Measurements from ENCODE around the gene CIB4.
A peak's percentile ranks its signal among the peaks of the same experiment; 100 is the strongest.

CIB4 gene

GRCh38 chr2:26610504-26611335, 30.4 kb downstream of the CIB4 start:
- Histone ChIP-seq H3K27me3 (no peaks in the 10 kb centered on the region), H3K36me3 (no peaks in the 10 kb centered on the region), H3K27ac (no peak overlapping the region), H3K4me1 (peaks cover 0 to 49% (median 34%) of the 10 kb centered on the region in 4 donors), H3K4me3 (no peak overlapping the region), H3K9me3 (no peaks in the 10 kb centered on the region)
- TF ChIP-seq CTCF (IDR thresholded peaks at IDR 0.05): no peak
- intact Hi-C loops (cut with DNase I; ENCODE audit: low total_unique reads): no loop called here
- DNase-seq: no peak

GRCh38 chr2:26609839-26610277, 31.3 kb downstream of the CIB4 start:
- Histone ChIP-seq H3K4me3 (no peak overlapping the region), H3K9me3 (no peaks in the 10 kb centered on the region), H3K4me1 (peaks cover 0 to 40% (median 26%) of the 10 kb centered on the region in 4 donors), H3K27me3 (no peaks in the 10 kb centered on the region), H3K36me3 (no peaks in the 10 kb centered on the region), H3K27ac (no peak overlapping the region)
- intact Hi-C loops (cut with DNase I; ENCODE audit: low total_unique reads): no loop called here
- TF ChIP-seq CTCF (IDR thresholded peaks at IDR 0.05): no peak
- DNase-seq: peak in 1 of 2 donors; percentile 39

- peak in 1 of 2 donors; percentile 34 for DNase-seq
- Histone ChIP-seq H3K4me1 (peaks cover 0 to 34% (median 20%) of the 10 kb centered on the region in 4 donors), H3K27me3 (no peaks in the 10 kb centered on the region), H3K9me3 (no peaks in the 10 kb centered on the region), H3K36me3 (no peaks in the 10 kb centered on the region), H3K4me3 (no peak overlapping the region), H3K27ac (no peak overlapping the region)
- TF ChIP-seq CTCF (IDR thresholded peaks at IDR 0.05): no peak
- intact Hi-C loops (cut with DNase I; ENCODE audit: low total_unique reads): no loop called here
Measured at GRCh38 chr2:26609205-26609631, 31.9 kb downstream of the CIB4 start.

- Histone ChIP-seq H3K4me3 (no peak overlapping the region), H3K27me3 (no peaks in the 10 kb centered on the region), H3K4me1 (peaks cover 0 to 27% (median 13%) of the 10 kb centered on the region in 4 donors), H3K27ac (no peak overlapping the region), H3K9me3 (no peaks in the 10 kb centered on the region), H3K36me3 (no peaks in the 10 kb centered on the region)
- peak in 1 of 2 donors; percentile 48 for DNase-seq
- intact Hi-C loops (cut with DNase I; ENCODE audit: low total_unique reads): no loop called here
- no peak for TF ChIP-seq CTCF (IDR thresholded peaks at IDR 0.05)
Measured at GRCh38 chr2:26608557-26608956, 32.6 kb downstream of the CIB4 start.

GRCh38 chr2:26607698-26608097, 33.5 kb downstream of the CIB4 start:
- peak in 1 of 2 donors; percentile 64 for DNase-seq
- Histone ChIP-seq H3K27ac (no peak overlapping the region), H3K36me3 (no peaks in the 10 kb centered on the region), H3K9me3 (no peaks in the 10 kb centered on the region), H3K27me3 (no peaks in the 10 kb centered on the region), H3K4me1 (peaks cover 0 to 19% (median 5%) of the 10 kb centered on the region in 4 donors), H3K4me3 (no peak overlapping the region)
- TF ChIP-seq CTCF (IDR thresholded peaks at IDR 0.05): no peak
- intact Hi-C loops (cut with DNase I; ENCODE audit: low total_unique reads): loop anchor here (2.0 kb wide), 1 partner anchor 137 kb away; no protein-coding TSS in a partner anchor

All from tibial artery (tissue), 4 donors.